Right ventricle myocardium superior (tissue), 1 donor: Measurements from ENCODE around the gene FERMT2. TPM values are rescaled to one million over a fixed set of nuclear protein-coding genes. Genes with fewer than 3 reads are reported as not detected.

Experiments used
- ATAC-seq: fragments of 200-7000 bp; cut with Tn5 transposase; one replicate; pipeline ENCODE4 v1.9.1; 2020; ENCODE audit warnings: mild to moderate bottlenecking; ENCODE audit not compliant: poor library complexity
- DNase-seq: peaks from one replicate; pipeline ENCODE4 v3.0.0-alpha.2; 2020
- intact Hi-C: fragments of 100-400 bp; cut with DNase I; formaldehyde crosslinking; loops from one replicate; pipeline ENCODE4 v1.11.2; 2022
- total RNA-seq: library from RNA; stranded (reverse); fragmentation: NEBNext Ultra II Directional; extraction: Animal tissue kit (Norgen Biotek cat#: 25700); gene quantifications from one replicate; pipeline ENCODE4 v1.2.1, GENCODE V29; 2021
- donor health status: DM: no; HTN: yes; CAD: no; lungs with severe emphysema.

The FERMT2 gene
- total RNA-seq, 1 donor from 2014 or later: 116 TPM

DNA sequence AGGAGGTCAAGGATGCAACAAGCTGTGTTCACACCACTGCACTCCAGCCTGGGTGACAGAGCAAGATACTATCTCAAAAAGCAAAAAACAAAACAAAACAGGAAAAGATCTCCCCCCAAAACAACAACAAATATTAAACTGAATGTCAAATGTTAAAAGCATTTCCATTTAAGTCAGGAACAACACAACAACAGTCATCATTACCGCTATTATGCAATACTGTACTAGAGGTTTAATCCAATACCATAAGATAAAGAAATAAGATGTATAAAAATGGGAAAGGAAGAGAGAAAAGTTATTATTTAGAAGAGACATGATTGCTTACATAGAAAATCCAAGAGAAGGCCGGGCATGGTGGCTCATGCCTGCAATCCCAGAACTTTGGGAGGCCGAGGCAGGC is 36.6 kb downstream of the FERMT2 start:
- intact Hi-C loops: no loop called here
- ATAC-seq: no peak
- DNase-seq: no peak

DNA sequence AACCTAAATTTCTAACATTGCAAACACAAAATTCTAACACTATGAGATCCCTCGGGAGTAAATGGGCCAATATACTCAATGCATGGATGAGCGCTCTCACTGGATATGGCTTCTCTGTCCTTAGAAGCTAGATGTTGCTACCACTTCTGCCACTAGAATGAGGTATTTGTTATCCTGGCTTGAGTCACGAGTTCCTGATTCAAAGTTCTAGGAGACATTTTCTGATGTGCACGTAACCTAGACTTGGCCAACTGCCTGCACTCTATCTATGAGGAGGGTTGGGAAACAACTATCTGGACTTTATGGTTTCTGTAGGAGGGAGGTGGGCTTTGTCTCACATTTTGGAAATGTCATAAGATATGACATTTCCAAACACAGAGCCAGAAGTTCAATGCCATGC is 37.6 kb downstream of the FERMT2 start:
- intact Hi-C loops: no loop called here
- no peak for DNase-seq
- ATAC-seq: peak; percentile 30

DNA sequence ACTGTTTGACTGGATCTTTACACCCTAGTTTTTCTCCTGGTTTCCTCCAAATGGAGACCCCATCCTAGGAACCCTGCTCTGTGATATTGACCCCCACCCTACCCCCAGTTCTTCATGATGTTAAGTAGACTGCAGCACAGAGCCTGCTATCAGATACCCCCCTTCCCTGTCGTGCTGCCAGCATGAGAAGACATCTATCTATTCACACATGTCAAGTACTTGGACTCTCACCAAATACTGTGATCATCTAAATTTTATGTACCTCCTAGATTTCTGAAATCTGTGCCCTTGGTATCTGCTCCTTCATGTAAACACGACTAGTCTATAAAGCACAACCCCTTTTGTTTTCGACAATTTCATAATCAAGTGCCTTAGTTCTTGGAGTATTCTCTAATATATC is 38.9 kb downstream of the FERMT2 start:
- intact Hi-C loops: no loop called here
- ATAC-seq (no peak), DNase-seq (no peak)

DNA sequence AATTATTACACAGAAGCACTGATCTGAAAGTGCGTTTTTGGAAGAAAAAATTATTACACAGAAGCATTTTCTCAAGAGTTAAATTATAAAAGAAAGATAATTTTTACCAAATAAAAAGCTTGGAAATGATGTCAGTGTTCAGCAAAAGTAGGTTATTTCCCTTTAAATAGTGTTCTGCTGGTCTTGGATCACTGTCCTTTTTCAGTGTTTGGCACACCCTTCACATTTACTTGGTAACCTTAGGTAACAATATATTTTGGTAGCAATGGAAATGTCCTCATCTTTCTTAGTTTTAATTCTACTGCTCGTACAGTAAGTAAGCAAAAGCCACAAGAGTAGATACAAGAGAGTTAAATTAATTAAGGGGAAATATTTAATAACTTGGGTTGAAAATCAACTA is 40.3 kb downstream of the FERMT2 start:
- ATAC-seq (peak; percentile 61), DNase-seq (no peak)
- intact Hi-C loops: no loop called here

DNA sequence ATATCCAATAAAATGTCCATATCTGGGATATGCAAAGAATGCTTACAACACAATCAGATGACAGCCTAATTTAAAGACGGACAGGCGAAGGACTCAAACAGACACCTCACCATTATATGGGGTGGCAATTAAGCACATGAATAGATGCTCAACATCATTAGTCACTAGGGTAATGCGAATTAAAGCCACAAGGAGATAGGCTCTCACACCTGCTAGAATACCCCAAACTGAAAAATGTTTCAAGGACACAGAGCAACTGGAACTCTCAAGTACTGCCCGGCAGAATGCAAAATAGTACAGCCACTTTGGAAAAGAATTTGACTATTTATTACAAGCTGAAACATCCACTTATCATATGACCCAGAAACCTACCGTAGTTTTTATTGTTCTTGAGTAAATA is 42.9 kb downstream of the FERMT2 start:
- DNase-seq (no peak), ATAC-seq (no peak)
- intact Hi-C loops: no loop called here

DNA sequence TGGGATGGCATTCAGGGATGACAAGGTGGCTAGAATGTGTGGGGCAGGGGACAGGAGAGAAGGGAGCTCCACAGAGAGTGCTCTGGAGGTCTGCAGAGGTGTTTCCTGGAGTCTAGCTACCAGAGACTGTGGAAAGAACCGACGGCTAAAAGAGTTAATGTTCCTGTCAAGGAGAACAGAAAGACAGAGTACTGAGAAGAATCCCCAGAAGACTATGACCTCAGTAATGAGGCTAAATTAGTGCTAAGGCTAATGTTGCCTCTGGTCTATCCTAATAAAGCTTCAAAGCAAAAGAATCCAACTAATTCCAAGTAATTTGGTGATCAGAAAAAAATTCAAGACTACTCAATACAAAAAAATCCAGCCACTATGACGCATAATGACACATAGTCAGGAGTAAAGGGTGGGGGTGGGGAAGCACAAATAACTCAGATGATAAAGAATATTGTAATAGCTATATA is 44.7 kb downstream of the FERMT2 start:
- intact Hi-C loops: no loop called here
- no peak for DNase-seq
- ATAC-seq: peak; percentile 15

DNA sequence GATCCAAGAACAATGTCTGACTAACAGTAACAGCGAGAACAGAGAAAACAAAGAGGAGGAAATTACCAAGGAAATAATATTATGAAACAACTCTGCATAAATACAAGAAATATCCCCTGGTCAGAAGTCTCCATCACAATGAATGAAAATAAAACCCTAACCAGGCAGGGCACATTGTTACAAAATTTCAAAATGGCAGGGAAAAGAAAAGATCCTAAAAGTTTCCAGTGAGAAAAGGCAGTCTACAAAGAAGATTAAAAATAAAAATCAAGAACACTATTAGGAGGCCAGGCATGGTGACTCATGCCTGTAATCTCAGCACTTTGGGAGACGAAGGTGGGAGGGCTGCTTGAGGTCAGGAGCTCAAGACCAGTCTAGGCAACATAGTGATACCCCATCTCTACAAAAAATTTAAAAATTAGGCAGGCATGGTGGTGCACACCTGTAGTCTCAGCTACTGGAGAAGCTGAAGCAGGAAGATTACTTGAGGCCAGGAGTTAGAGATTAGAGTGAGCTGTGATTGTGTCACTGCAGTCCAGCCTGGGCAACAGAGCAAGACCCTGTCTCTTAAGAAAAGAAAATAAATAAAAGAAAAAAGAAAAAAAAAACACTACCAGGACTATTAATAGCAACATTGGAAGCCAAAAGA is 47.8 kb downstream of the FERMT2 start:
- peak; percentile 43 for ATAC-seq
- no peak for DNase-seq
- intact Hi-C loops: loop anchor here (5.0 kb wide), 1 partner anchor 44 kb away; no protein-coding TSS in a partner anchor

DNA sequence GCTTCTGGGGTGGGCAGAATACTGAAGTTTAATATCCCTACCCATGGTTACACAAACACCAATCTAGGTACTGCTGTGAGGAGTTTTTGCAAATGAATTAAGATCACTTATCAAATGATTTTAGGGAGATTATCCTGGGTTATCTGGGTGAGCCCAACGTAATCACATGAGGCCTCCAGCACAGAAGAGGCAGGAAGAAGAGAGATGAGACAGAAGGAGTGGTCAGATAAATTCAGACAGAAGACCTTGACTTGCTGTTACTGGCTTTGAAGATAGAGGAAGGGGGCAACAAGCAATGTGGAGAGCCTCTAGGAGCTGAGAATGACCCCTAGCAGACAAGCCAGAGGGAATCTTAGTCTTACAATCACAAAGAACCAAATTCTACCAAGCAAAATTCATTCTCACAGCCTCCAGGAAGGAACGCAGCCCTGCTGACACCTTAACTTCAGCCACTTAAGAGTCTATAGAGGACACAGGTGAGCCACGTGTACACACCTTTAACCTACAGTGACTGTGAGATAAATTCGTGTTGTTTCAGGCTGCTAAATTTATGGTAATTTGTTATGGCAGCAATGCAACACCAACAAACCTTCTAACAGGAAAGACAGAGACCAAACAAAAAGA is 49.4 kb downstream of the FERMT2 start:
- no peak for ATAC-seq
- intact Hi-C loops: loop anchor here (5.0 kb wide), 1 partner anchor 46 kb away; no protein-coding TSS in a partner anchor
- DNase-seq: no peak

DNA sequence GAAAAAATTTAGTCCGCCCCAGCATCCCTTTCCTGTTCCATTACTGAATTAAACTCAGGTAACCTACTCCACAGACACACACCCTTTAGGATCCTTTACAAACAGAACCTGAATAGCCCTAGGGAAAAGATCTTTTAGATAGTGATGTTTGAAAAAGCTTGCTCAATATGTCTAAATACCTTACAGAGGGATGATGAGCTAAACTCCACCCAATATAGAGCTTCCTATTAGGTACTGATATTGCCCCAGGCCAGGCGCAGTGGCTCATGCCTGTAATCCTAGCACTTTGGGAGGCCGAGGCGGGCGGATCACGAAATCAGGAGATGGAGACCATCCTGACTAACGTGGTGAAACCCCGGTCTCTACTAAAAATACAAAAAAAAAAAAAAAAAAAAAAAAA is 50.1 kb downstream of the FERMT2 start:
- DNase-seq (no peak), ATAC-seq (no peak)
- intact Hi-C loops: loop anchor here (5.0 kb wide), 1 partner anchor 47 kb away; no protein-coding TSS in a partner anchor

DNA sequence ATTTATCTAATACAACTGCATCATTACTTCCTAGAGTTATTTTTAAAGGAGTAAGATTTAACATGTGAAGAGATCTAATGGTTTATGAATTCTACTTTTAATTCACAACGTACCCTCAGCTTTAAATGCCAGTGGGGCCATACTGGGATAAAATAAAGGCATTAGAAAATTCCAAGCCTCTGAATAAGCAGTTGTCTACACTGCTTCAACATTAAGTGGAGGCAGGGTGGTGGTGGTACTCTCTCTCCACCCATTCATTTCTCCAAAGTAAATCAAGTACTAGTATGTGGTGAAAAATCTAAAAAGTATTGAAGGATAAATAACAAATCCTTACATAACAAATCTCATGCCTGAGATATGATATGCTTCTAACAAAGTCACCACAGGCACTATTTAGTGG is 52.4 kb downstream of the FERMT2 start:
- intact Hi-C loops: no loop called here
- no peak for ATAC-seq

DNA sequence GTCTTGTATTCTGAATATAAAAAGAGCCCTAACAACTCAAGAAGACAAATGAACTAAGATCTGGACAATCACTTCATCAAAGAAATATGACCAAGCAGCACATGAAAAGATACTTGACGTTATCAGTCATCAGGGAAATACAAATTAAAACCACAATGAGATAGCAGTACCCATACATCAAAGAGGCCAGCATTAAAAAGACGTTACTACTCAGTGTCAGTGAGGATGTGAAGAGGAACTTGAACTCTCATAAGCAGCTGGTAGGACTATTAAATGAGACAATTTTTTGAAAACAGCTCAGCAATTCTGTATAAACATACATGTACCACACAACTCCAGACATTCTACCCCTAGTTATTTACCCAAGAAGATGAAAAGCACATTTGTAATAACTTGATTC is 55.9 kb downstream of the FERMT2 start:
- DNase-seq (no peak), ATAC-seq (peak; percentile 37)
- intact Hi-C loops: no loop called here

More for the DNA sequence above, 52.4 kb downstream of the FERMT2 start:
- no peak for DNase-seq

DNA sequence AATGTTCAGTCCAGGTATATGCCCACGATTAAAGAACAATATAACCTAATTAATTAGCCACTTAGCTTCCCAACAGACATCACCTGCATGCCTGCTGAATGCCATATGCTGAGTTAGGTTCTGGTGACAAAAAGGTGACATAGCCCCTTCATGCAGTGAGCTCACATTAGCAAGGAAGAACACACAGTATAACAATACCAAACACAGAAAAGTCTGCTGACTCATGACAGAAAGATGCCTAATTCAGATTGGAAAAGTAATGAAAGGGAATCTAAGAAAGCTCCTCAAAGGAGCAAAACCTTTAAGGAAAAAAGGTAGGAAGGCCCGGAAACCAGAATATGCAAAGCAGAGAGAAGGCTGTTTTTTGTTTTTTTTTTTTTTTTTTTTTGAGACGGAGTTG is 59.0 kb downstream of the FERMT2 start:
- ATAC-seq (no peak), DNase-seq (no peak)
- intact Hi-C loops: no loop called here

DNA sequence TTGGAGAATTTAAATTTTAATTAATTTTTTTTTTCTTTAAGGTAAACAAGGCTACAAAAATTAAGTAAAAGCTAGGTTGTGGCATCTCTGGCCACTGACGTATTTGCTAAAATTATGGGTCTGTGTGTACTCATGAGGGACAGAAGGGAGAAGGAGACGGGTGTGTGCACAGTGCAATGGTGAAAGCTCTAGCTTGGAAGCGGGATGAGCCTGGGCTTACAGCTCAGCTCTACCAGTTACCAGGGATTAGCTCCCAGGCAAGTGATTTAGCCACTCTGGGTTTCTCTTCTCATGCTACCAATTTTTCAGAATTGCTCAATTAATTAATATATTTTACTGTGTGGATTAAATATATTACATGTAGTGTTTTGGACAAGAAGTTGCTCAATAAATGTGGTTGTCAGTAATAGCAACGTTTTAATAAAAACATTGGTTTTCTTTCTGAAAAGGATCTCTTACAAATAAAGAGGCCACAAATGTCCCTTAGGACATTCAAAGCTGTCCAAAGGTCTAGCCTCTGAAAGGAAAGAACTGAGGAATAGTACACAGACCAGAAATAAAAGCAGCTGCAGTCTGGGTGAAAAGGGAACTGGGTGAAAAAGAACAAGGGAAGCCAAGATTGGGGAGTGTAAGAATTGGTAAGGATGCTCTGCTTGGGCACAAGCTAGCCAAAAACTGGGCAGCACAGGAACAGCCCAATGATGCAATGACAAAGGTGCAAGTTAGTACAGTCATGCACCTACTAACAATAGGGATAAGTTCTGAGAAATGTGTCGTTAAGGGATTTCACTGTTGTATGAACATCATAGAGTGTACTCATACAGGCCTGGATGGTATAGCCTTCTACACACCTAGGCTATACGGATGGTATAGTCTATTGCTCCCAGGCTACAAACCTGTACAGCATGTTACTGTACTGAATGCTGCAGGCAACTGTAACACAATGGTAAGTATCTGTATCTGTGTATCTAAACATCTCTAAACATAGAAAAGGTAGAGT is 61.7 kb downstream of the FERMT2 start:
- ATAC-seq: no peak
- intact Hi-C loops: no loop called here

DNA sequence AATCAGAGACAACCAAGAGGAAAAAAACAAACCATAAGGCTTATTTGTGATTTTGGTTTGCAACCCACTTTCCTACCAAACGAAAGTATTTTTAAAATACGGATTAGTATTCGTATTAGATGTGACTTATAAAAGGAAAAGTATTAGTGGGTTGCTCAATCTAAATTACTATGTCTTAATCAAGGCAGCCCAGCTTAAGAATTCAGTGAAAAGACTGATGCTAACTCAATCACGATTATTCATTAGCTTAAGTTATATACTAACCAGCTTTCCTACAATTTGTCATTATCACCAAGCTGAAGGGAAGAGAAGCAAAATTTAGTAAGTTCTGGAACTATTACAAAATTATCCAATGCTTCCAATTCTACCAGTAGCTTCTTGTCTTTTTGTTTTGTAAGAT is 62.7 kb downstream of the FERMT2 start:
- DNase-seq (no peak), ATAC-seq (no peak)
- intact Hi-C loops: no loop called here

More for the DNA sequence above, 61.7 kb downstream of the FERMT2 start:
- no peak for DNase-seq

DNA sequence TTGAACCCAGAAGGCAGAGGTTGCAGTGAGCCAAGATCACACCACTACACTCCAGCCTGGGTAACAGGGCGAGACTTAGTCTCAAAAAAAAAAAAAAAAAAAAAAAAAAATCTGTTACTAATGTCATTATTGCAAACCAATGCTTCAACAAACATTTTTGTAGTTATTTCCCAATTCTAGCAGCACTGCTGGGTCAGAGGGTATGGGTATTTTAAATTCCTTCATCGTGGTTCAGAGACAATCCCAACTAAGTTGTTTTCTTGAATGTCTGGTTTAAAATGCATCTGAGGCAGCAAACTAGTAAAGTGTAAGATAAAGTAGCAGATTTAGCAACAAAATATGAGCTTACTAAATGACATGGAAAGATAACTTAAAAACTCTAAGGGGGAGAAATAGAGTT is 65.6 kb downstream of the FERMT2 start:
- DNase-seq (no peak), ATAC-seq (no peak)
- intact Hi-C loops: no loop called here

DNA sequence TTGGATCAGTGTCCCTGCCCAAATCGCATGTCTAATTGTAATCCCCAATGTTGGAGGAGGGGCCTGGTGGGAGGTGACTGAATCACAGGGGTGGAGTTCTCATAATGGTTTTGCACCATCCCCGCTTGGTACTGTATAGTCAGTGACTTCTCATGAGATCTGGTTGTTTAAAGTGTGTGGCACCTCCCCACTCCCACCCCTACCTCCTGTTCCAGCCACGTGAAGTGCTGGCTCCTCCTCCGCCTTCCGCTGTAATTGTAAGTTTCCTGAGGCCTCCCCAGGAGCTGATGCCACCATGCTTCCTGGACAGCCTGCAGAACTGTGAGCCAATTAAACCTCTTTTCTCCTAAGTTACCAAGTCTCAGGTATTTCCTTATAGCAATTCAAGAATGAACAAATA is 67.2 kb downstream of the FERMT2 start:
- ATAC-seq (no peak), DNase-seq (no peak)
- intact Hi-C loops: no loop called here

DNA sequence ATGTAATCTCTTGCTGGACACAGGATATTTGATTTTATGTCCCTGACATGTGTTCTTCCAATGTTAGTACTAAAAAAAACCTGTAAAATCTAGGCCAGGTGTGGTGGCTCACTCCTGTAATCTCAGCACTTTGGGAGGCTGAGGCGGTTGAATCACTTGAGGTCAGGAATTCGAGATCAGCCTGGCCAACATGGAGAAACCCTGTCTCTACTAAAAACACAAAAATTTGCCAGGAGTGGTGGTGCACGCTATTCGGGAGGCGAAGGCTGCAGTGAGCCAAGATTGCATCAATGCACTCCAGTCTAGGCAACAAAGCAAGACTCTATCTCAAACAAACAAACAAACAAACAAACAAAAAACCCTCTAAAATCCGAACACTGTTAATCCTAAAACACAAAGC is 68.0 kb downstream of the FERMT2 start:
- intact Hi-C loops: no loop called here
- DNase-seq (no peak), ATAC-seq (no peak)

DNA sequence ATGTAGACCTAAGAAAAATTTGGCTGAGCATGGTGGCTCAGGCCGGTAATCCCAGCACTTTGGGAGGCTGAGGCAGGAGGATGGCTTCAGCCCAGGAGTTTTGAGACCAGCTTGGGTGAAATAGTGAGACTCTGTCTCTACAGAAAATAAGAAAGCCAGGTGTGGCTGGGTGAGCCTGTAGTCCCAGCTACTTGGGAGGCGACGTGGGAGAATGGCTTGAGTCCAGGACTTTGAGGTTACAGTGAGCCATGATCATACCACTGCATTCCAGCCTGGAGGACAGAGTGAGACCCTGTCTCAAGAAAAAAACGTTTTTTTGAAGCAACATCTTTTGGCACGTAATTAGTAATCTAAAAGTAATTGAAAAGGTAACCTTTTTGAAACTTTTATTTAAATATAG is 70.9 kb downstream of the FERMT2 start:
- intact Hi-C loops: no loop called here
- ATAC-seq (no peak), DNase-seq (no peak)

DNA sequence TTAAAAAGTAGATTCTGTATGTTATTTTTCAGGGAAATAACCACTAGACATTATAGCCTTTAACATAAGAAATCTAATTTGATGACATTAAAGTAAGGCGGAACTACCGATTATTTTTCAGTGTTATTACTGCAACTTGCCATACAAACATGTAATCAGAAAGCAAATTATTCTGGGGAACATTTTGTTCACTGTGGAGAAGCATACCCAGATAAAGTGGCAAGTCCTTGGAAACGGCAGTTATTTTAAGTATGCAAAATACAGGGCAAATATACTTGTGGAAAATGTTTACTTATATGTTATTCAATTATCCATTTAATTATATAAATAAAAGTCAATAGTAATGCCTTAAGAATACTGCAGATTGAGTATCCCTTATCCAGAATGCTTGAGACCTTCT is 71.9 kb downstream of the FERMT2 start:
- DNase-seq: no peak
- intact Hi-C loops: no loop called here
- peak; percentile 53 for ATAC-seq
